GM20000 (cell line): Measurements from ENCODE around the gene TMPRSS11E.
"Not testable (repeated sequence)": the region's sequence is repeated elsewhere in the genome, so short reads cannot be mapped to it uniquely, and the experiment has no call there.

Experiments used
- DNase-seq: peaks from one replicate; pipeline ENCODE4 v3.0.0; 2012; ENCODE audit warnings: low spot score
- CTCF ChIP-seq: IDR thresholded peaks from 2 replicates; pipeline ENCODE4 v1.5.1; 2012; ENCODE audit warnings: mild to moderate bottlenecking, control low read depth; ENCODE audit errors: extremely low read depth, missing control alignments

The TMPRSS11E gene

GRCh38 chr4:68447201-68447600, at the start of gene TMPRSS11E:
Gene TMPRSS11E, plus strand, starts transcription at chr4:68447463. Its CDS starts 50 bp downstream, at chr4:68447513.
- DNase-seq, result no peak
- TF ChIP-seq CTCF, result no peak

GRCh38 chr4:68399306-68399705, 48.0 kb upstream of the TMPRSS11E start:
- no peak for TF ChIP-seq CTCF
- no peak for DNase-seq

- TF ChIP-seq CTCF, result no peak
- DNase-seq, result no peak
Measured at GRCh38 chr4:68401231-68401630, 46.0 kb upstream of the TMPRSS11E start.

GRCh38 chr4:68404153-68404552, 43.1 kb upstream of the TMPRSS11E start:
- no peak for TF ChIP-seq CTCF
- DNase-seq, result no peak

- DNase-seq, result not testable (repeated sequence)
Measured at GRCh38 chr4:68405718-68406478, 41.4 kb upstream of the TMPRSS11E start.

GRCh38 chr4:68406479-68406859, 40.8 kb upstream of the TMPRSS11E start:
- DNase-seq, result no peak

GRCh38 chr4:68407015-68407867, 40.0 kb upstream of the TMPRSS11E start:
- not testable (repeated sequence) for DNase-seq

More at GRCh38 chr4:68406479-68406859, 40.8 kb upstream of the TMPRSS11E start:
- TF ChIP-seq CTCF, result no peak

- no peak for TF ChIP-seq CTCF
- DNase-seq, result no peak
Measured at GRCh38 chr4:68407868-68408190, 39.4 kb upstream of the TMPRSS11E start.
